ENCODE data around the gene C1orf35.

C1orf35 gene

GRCh38 chr1:228079013-228079412 is 24.1 kb downstream of the C1orf35 start:
- DNase-seq (ENCODE audit: low read depth in 2 of 2), result no peak

GRCh38 chr1:228077565-228078330 is 25.4 kb downstream of the C1orf35 start:
- DNase-seq (ENCODE audit: low read depth in 2 of 2), result no peak

DNA sequence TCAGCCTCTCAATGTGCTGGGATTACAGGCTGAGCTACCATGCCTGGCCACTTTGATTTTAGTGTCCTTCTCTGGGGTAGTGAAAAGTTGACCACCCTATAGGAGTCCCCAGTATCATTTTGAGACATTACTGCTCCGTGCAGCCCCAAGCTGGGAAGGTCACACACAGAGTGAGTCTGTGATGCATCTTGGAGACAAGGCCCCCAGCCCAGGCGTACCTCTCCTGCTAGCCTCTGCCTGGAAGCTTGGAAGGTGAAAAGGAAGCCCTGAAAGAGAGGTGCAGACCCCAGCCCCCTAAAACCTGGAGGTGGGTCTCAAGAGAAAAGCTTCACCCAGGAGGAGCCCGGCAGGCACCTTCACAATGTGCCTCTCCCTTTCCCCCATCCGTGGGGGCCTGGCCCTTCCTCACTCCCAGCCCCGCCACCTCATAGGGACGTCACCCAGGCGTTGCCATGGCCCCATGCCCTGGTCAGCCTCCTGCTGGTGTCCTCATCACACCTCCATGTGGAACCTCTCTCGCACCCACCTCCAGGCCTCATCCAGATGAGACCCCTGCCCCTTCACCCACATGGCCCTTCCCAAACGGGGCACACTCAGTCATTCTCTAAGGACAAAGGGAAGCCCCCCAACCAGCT is 26.2 kb downstream of the C1orf35 start:
- no peak for DNase-seq (ENCODE audit: low read depth in 2 of 2)

GRCh38 chr1:228075801-228076271 is 27.3 kb downstream of the C1orf35 start:
- no peak for DNase-seq (ENCODE audit: low read depth in 2 of 2)

DNA sequence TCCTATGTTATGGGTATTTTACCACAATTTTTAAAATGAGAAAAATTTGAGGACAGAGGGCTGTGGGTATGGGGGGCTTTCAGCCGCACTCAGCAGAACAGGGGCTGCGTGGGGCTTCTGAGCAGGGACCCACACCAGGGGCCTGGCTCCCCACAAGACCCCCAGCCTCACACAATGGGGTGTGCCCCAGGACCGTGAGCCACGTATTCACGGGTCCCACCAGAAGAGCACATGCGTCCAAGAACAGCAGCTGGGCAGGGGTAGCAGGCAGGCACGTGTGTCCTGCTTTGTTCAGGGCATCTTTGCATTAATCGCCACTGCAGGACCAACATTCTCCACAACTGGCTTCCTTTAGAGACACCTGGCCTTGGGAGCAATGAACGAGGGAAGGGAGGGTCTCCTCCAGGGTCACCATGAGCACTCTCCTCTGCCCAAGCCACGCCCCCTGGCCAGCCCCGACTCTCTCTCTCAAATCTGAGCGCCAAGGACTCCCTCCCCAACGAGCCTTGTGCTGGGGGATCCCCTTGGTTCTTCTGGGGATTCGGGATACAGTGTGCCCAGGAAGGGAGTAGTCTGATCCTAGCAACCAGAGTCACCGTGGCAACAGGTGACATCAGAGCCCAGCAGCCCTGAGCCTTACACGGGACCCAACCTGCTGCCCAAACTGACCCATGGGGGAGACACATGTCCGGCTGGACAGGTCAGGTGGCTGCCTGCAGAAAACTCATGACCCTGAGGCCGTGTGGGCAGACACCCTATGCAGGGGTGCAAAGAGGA is 28.0 kb downstream of the C1orf35 start:
- no peak for DNase-seq (ENCODE audit: low read depth in 2 of 2)

DNA sequence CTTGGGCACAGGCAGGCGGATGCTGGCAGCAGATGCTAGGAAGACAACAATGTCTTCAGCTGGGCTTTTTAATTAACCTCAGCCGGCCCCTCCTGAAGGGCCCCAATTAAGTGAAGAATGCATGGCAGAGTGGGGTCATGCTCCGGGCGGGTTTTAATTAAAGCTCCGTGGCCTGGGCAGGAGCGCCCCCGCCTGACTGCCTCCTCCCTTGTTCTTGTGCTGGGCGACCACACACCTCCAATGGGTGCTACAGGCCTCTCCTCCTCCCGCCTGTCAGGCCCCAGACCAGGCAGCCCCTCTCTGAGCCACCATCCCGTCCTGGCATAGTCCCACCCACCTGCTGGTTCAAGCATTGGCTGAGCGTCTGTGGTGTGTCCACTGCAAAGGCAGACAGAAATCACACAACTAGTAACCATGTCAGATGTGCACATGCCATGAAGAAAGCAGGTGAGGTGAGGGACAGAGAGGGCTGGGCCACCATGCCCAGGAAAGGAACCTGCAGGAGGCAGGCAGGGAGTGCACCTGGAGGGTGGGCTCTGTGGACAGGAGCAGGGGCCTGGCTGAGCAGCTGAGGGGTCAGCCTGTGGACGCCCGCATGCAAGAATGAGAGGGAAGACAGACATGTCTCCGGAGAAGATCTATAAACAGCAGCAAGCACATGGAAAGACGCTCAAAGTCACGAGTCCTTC is 29.1 kb downstream of the C1orf35 start:
- DNase-seq (ENCODE audit: low read depth in 2 of 2), result no peak

DNA sequence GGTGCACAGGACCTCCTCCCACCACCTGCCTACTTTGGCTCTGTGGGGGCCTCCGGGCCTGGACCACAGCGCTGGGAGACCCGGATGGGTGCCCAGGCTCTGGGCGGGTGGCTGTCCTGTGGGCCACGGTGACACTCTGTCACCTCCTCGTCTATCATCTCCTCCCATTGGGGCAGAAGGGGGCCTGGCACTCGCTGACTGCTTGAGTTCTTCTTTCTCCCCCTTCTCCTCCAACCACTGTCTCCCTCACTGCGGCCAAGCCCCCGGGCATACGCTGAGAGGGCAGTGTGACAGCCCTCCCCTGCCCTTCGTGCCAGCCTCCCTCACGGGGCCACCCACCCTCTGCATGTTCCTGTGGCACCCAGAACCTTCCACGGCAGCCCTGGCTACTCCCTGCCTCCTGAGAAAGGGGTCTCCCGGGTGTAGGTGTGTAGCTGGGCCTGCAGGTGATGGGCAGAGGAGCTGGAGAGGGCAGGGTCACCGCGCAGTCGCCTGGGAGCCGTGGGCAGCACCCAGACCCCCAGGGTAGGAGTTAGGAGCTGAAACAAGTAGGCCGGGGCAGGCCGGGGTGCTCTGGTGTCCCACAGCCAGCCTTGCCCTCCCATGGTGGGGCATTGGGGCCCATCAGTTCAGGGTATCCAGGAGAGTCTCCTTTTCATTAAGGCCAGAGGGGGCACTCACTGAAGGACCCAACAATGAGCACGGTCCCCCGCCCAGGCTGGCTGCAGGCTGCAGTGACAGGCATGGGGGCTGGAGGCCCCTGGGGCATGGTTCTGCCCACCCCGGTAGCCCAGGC is 29.9 kb downstream of the C1orf35 start:
- no peak for DNase-seq (ENCODE audit: low read depth in 2 of 2)

DNA sequence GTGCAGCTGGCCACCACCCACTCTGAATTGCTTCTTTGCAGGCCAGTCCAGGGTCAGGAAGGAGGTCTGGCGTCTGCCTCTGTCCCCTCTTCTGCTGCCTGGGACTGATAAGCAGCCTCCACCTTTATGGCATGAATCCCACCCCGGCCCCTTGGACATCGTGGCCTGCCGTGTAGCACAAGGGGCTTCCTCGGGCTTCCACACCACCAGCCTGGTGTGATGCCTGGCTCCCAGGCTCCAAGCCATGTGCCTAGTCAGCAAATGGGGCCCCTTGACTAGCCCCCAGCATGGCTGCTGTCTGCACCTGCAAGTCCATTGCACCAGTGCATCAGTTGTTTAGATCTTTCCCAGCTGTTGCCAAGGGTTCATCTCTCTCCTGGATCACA is 30.5 kb downstream of the C1orf35 start:
- DNase-seq (ENCODE audit: low read depth in 2 of 2), result no peak

- DNase-seq (ENCODE audit: low read depth in 2 of 2), result no peak
Observed at GRCh38 chr1:228071839-228072657, 31.1 kb downstream of the C1orf35 start.

- no peak for DNase-seq (ENCODE audit: low read depth in 2 of 2)
Observed at GRCh38 chr1:228070851-228071250, 32.3 kb downstream of the C1orf35 start.

- DNase-seq (ENCODE audit: low read depth in 2 of 2), result no peak
Observed at GRCh38 chr1:228070173-228070572, 33.0 kb downstream of the C1orf35 start.

DNA sequence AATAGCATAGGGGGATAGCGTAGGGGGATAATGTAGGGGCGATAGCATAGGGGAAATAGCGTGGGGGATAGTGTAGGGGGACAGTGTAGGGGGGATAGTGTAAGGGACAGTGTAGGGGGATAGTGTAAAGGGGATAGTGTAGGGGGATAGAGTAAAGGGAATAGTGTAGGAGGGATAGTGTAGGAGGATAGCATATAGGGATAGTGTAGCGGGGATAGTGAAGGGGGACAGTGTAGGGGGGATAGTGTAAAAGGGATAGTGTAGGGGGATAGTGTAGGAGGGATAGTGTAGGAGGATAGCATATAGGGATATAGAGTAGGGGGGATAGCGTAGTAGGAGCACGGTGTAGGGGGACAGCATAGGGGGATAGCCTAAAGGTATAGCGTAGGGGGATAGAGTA is 34.8 kb downstream of the C1orf35 start:
- no peak for DNase-seq (ENCODE audit: low read depth in 2 of 2)

- DNase-seq (ENCODE audit: low read depth in 2 of 2), result no peak
Observed at GRCh38 chr1:228066891-228067654, 36.1 kb downstream of the C1orf35 start.

DNA sequence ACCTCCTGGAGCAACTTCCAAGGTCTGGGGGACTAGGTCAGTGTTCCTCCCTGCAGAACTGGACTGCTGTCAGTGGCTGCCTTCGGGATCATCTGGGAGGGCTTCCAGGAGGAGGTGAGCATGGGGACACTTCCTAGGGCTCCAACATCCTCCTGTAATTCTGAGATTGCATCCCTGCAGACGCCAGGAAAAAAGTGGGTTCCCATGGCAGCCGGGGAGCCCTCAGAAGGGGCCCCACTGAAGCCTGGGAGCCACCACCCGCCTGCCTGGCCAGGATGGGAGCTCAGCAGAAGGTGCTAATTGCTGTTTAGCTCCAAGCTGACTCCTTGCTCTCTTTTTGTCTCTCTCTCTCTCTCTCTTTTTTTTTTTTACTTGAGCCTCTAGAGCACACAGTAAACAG is 36.7 kb downstream of the C1orf35 start:
- DNase-seq (ENCODE audit: low read depth in 2 of 2), result no peak

GRCh38 chr1:228065543-228066347 is 37.4 kb downstream of the C1orf35 start:
- DNase-seq (ENCODE audit: low read depth in 2 of 2), result no peak

- DNase-seq (ENCODE audit: low read depth in 2 of 2), result no peak
Observed at GRCh38 chr1:228064741-228065542, 38.2 kb downstream of the C1orf35 start.

- DNase-seq (ENCODE audit: low read depth in 2 of 2), result no peak
Observed at GRCh38 chr1:228064296-228064695, 38.8 kb downstream of the C1orf35 start.
